Occipital lobe (tissue), 2 donors: ENCODE data around the gene TEDDM1. TPM values are rescaled to one million over a fixed set of nuclear protein-coding genes. Genes with fewer than 3 reads are reported as not detected.
"Not testable (repeated sequence)": the region's sequence is repeated elsewhere in the genome, so short reads cannot be mapped to it uniquely, and the experiment has no call there.

ENCODE experiments used
- DNase-seq: peaks from one replicate; lab custom pipeline; 2025; lab: John Stamatoyannopoulos, UW
- total RNA-seq: library from RNA; depleted of rRNA; stranded (reverse); fragments of >200 nt; gene quantifications from one replicate; pipeline ENCODE4 v1.2.3, GENCODE V29; 2014

TEDDM1 gene
- not detected for total RNA-seq

- DNase-seq = no peak
These were observed at the start of gene TEDDM1 for GRCh38 chr1:182400567-182400966. Gene TEDDM1 (minus strand): TSS chr1:182400667. CDS start chr1:182400485, 182 bp downstream.

- no peak for DNase-seq
These were observed 49.6 kb upstream of the TEDDM1 start, which contains the start of gene RGSL1 for GRCh38 chr1:182450087-182450486. Gene RGSL1 (plus strand): TSS chr1:182450146. CDS start chr1:182450166, 20 bp downstream.

DNA sequence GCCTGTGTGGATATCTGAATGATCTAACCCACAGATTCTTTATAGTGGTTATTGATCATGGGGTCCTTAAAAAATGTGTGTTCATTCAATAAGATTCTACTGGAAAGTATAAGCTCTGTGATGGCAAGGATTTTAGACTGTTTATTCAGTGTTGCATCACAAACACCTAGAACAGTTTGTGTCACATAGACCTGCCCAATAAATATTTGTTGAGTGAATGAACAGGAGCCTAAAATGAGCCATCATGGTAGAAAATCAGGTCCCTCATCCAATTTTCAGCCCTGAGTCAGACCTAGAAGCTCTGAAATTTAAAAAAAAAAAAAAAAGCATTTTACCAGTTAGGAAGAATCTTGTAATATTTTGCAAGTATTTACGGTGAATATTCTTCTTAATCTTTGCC, 47.2 kb upstream of the TEDDM1 start:
- no peak for DNase-seq

DNA sequence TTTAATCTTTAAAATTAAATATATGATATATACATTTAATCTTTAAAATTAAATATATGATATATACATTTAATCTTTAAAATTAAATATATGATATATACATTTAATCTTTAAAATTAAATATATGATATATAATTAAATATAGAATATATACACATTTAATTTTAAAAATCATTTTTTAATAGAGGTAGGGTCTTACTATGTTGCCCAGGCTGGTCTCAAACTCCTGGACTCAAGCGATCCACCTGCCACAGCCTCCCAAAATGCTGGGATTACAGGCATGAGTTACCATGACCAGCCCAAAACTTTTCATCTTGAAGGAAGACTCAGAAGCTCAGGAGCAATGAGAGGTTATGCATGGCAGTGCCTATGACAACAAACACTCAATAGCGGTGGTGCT, 46.7 kb upstream of the TEDDM1 start:
- not testable (repeated sequence) for DNase-seq

DNA sequence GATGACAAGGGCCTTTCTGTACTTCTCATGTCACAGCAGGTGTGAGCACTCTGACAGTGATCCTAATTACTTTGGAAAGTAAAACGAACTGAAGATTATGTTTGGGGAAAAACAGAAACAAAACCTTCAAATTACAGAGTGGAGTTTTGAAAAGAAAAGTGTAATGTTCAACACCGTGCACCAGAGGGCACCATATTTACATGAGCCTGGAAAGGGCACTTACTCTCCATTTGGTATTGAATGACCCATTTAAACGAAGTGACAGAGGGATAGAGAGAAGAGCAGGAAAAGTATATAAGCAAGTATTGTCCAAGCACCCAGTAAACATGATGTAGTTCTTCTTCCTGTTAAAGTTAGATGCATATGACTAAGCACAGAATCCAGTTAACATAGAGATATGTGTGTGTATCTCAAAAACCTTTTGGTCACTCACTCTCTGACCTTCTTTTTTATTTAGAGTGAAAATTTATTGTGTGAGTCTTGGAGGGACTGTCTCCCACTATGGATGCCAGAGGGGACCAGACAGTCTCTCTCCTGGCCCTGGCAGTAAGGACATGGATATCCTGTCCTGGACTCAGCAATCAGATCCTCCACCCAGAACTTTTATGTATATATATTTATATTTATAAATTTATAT, 45.7 kb upstream of the TEDDM1 start:
- no peak for DNase-seq

- DNase-seq = no peak
These were observed 44.0 kb upstream of the TEDDM1 start for GRCh38 chr1:182444497-182444896.

GRCh38 chr1:182442333-182442732, 41.9 kb upstream of the TEDDM1 start:
- no peak for DNase-seq

- no peak for DNase-seq
These were observed 41.3 kb upstream of the TEDDM1 start for GRCh38 chr1:182441719-182442118.

GRCh38 chr1:182438326-182438725, 37.9 kb upstream of the TEDDM1 start:
- DNase-seq = no peak

GRCh38 chr1:182433580-182433979, 33.1 kb upstream of the TEDDM1 start:
- no peak for DNase-seq

GRCh38 chr1:182431278-182431677, 30.8 kb upstream of the TEDDM1 start:
- DNase-seq = no peak

- no peak for DNase-seq
These were observed 30.0 kb upstream of the TEDDM1 start for GRCh38 chr1:182430263-182431068.

- no peak for DNase-seq
These were observed 27.6 kb upstream of the TEDDM1 start for GRCh38 chr1:182428043-182428442.

DNA sequence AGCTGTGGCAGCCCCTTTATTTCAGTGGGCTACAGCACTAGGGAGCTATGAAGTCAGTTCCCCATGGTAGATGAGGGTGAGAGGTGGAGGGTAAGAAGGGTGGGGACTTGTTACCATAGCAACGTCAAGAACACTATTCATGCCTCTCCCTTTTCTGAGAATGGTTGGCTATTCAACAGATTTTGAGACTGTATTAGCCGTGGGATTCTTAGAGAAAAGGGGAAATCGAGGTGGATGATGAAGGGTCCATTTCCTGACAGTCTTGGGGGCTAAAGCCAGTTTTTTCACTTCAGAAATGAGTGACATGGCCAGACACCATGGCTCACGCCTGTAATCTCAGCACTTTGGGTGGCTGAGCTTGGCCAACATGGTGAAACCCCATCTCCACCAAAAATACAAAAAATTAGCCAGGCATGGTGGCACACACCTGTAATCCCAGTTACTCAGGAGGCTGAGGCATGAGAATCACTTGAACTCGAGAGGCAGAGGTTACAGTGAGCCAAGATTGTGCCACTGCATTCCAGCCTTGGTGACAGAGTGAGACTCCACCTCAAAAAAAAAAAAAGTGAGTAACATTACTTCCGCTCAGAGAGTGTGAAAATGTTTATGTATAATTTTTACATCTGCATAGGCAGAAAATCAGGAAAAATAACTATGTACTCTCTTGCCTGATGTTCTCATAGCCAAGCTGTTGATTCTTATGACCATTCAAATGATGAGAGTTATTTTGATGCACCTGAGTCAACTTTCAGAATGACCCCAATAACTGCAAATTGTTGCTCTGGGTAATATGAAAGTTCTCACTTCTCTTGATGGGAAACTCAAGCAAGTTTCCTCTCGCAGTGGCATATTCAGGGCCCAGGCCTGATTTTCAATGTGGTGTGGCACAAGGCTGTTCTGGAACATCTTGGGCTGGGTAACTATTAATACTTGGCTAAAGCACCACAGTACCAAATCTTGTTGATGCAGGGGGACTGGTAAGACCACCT, 26.3 kb upstream of the TEDDM1 start:
- no peak for DNase-seq

- no peak for DNase-seq
These were observed 15.3 kb upstream of the TEDDM1 start for GRCh38 chr1:182415789-182416188.

GRCh38 chr1:182413969-182414368, 13.5 kb upstream of the TEDDM1 start:
- DNase-seq = no peak

- no peak for DNase-seq
These were observed 13.0 kb upstream of the TEDDM1 start for GRCh38 chr1:182413486-182413885.

DNA sequence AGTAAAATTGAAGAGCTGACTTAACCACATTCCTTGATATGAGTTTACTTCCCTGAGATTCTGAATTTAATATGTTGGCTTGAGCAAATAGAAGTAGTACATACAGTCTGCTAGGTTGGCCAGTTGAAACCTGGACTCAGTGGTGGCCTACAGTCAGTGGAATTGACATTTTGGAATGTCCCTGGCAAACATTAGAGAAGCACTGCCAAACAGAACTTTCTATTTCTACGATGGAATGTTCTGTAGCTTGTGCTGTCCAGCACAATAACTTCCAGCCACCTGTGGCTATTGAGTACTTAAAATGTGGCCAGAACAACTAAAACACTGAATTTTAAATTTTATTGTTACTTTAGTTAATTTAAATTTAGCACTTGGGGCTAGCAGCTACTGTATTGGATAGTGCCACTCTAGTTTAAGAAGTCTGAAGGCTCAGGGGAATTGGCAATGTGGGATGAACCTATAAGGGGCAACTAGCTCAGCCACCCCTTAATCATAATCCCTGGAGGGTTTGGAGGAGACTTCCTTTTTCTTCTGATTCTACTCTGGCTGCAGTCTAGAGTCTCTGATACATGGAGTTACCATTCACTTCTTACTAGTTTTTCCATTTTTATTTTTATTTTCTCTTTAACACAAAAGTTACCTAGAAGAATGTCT, 10.3 kb upstream of the TEDDM1 start:
- DNase-seq = no peak

GRCh38 chr1:182410138-182410537, 9.7 kb upstream of the TEDDM1 start:
- no peak for DNase-seq

GRCh38 chr1:182408435-182409075, 8.1 kb upstream of the TEDDM1 start:
- DNase-seq = no peak

GRCh38 chr1:182407724-182408123, 7.3 kb upstream of the TEDDM1 start:
- DNase-seq = no peak
